WI38 (cell line): ENCODE results near the gene SNAP29.
"Not testable (repeated sequence)": the region's sequence is repeated elsewhere in the genome, so short reads cannot be mapped to it uniquely, and the experiment has no call there.

ENCODE experiments used
- H3K4me3 ChIP-seq: 2 replicates; pipeline ENCODE4 v1.5.1; 2011; ENCODE audit warnings: low read depth, mild to moderate bottlenecking, control low read depth, low read length
- CTCF ChIP-seq: IDR thresholded peaks from 2 replicates; pipeline ENCODE4 v1.5.1; 2012; ENCODE audit warnings: low read depth, mild to moderate bottlenecking, control low read depth, low read length

Gene SNAP29

GRCh38 chr22:20890975-20891374, 32.2 kb downstream of the SNAP29 start:
- no peak overlapping the region for H3K4me3 ChIP-seq
- no peak for TF ChIP-seq CTCF

- H3K4me3 ChIP-seq, result not testable (repeated sequence)
These were observed 38.9 kb downstream of the SNAP29 start for GRCh38 chr22:20897737-20898136.

GRCh38 chr22:20899827-20900423, 41.1 kb downstream of the SNAP29 start:
- TF ChIP-seq CTCF, result no peak
- no peak overlapping the region for H3K4me3 ChIP-seq

- H3K4me3 ChIP-seq, result not testable (repeated sequence)
These were observed 42.6 kb downstream of the SNAP29 start for GRCh38 chr22:20901093-20902033.

GRCh38 chr22:20903093-20903492, 44.3 kb downstream of the SNAP29 start:
- H3K4me3 ChIP-seq, result no peak overlapping the region
- no peak for TF ChIP-seq CTCF

GRCh38 chr22:20904008-20904979, 45.5 kb downstream of the SNAP29 start:
- no peak for TF ChIP-seq CTCF

GRCh38 chr22:20904980-20905355, 46.2 kb downstream of the SNAP29 start:
- H3K4me3 ChIP-seq, result no peak overlapping the region
- TF ChIP-seq CTCF, result no peak

More at GRCh38 chr22:20904008-20904979, 45.5 kb downstream of the SNAP29 start:
- no peak overlapping the region for H3K4me3 ChIP-seq
